ENCODE measurements around the gene AGPAT4.

DNA sequence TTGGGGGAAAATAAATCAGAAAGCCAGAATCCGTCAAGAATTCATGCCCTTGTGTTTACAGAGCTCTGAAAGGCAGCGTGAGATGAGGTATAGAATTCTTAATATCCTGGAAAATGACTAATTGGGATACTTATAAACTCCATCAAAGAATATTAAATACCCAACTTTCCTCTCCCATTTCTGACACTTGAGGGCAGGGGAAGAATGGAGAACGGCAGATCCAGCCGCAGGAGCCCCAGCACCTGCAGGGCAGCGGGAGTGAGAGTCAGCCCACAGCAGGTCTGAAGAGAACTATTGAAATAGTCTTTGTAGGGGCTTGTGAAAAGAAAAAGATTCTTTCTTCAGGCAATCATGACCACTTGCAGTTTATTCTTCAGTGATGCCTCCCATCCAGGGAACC is 107.2 kb downstream of the AGPAT4 start:
- TF ChIP-seq POLR2A (IDR thresholded peaks at IDR 0.05), result no peak
- TF ChIP-seq, protein P1, sequence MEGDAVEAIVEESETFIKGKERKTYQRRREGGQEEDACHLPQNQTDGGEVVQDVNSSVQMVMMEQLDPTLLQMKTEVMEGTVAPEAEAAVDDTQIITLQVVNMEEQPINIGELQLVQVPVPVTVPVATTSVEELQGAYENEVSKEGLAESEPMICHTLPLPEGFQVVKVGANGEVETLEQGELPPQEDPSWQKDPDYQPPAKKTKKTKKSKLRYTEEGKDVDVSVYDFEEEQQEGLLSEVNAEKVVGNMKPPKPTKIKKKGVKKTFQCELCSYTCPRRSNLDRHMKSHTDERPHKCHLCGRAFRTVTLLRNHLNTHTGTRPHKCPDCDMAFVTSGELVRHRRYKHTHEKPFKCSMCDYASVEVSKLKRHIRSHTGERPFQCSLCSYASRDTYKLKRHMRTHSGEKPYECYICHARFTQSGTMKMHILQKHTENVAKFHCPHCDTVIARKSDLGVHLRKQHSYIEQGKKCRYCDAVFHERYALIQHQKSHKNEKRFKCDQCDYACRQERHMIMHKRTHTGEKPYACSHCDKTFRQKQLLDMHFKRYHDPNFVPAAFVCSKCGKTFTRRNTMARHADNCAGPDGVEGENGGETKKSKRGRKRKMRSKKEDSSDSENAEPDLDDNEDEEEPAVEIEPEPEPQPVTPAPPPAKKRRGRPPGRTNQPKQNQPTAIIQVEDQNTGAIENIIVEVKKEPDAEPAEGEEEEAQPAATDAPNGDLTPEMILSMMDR (IDR thresholded peaks at IDR 0.05 in 4 of 5, conservative IDR thresholded peaks at IDR 0.05 in 1 of 5), result no peak
